Esophagus squamous epithelium (tissue), 5 donors: ENCODE measurements around the gene CAMK2D. TPM values are rescaled to one million over a fixed set of nuclear protein-coding genes. Genes with fewer than 3 reads are reported as not detected.
A peak's percentile ranks its signal among the peaks of the same experiment; 100 is the strongest.

Experiments used
- DNase-seq: peaks from one replicate; lab custom pipeline; 2025; lab: John Stamatoyannopoulos, UW
- H3K27ac ChIP-seq, 4 donors: fragments of 200-600 bp; sonication (generic); one replicate each; pipeline ENCODE4 v1.5.1; 2016 to 2019; ENCODE audit warnings: mild to moderate bottlenecking in 1 of 4
- H3K27me3 ChIP-seq, 4 donors: fragments of 200-600 bp; sonication (generic); 1 replicate in 3 of 4; 2 replicates in 1 of 4; pipeline versions ENCODE4 v1.5.1 to v1.6.0; 2017 to 2021; ENCODE audit warnings: antibody characterized with exemption in 1 of 4
- H3K36me3 ChIP-seq, 3 donors: fragments of 200-600 bp; sonication (generic); one replicate each; pipeline ENCODE4 v1.5.1; 2016 to 2019
- H3K4me1 ChIP-seq, 3 donors: fragments of 200-600 bp; sonication (generic); one replicate each; pipeline ENCODE4 v1.5.1; 2017 to 2019
- H3K4me3 ChIP-seq, 4 donors: fragments of 200-600 bp; sonication (generic); 1 replicate in 3 of 4; 2 replicates in 1 of 4; pipeline ENCODE4 v1.5.1; 2016 to 2019; ENCODE audit warnings: mild to moderate bottlenecking in 2 of 4, moderate library complexity in 1 of 4
- H3K9me3 ChIP-seq, 3 donors: fragments of 200-600 bp; sonication (generic); one replicate each; pipeline ENCODE4 v1.5.1; 2016 to 2019
- CTCF ChIP-seq, 6 experiments: fragments of 450-650 bp in 4 of 6; fragments of 200-600 bp in 2 of 6; sonication (generic) in 2 of 6; IDR thresholded peaks; one replicate each; pipeline ENCODE4 v1.5.1; 2016 to 2019; ENCODE audit warnings: antibody characterized with exemption in 6 of 6, mild to moderate bottlenecking in 4 of 6, moderate library complexity in 4 of 6
- POLR2A ChIP-seq, 4 donors: fragments of 450-650 bp; IDR thresholded peaks; one replicate each; pipeline ENCODE4 v1.6.1; 2017; ENCODE audit warnings: antibody characterized with exemption in 4 of 4, mild to moderate bottlenecking in 4 of 4, moderate library complexity in 3 of 4
- WGBS, 2 donors: methylation state at CpG; one replicate each; pipeline ENCODE4 v1.1.5; 2018; 5-methylcytosine and 5-hydroxymethylcytosine counted together
- intact Hi-C: fragments of 100-400 bp; cut with DNase I; formaldehyde crosslinking; loops from one replicate; pipeline ENCODE4 v1.15.0; 2022
- total RNA-seq, 4 donors: library from RNA; depleted of rRNA; stranded (reverse); fragments of >200 nt; gene quantifications; one replicate each; pipeline ENCODE4 v1.1.0, GENCODE V29; 2016
- donor health status: DM: yes; HTN: yes; CAD: no.

CAMK2D gene
- total RNA-seq, 4 donors from 2014 or later: 30.7 to 47.7 (median 38.2) TPM

- H3K27ac ChIP-seq: peak overlapping the region in 1 of 4 donors; percentile 44
- no peaks in the 10 kb centered on the region for H3K36me3 ChIP-seq
- H3K4me3 ChIP-seq: no peak overlapping the region
- peaks cover 6 to 17% (median 10%) of the 10 kb centered on the region in 3 donors for H3K4me1 ChIP-seq
- intact Hi-C loops: no loop called here
- no peak for DNase-seq
- H3K27me3 ChIP-seq: no peaks in the 10 kb centered on the region
- WGBS, 2 donors: 50 to 85% methylated on average over 2 of the region's 2 CpGs
- TF ChIP-seq CTCF (IDR thresholded peaks at IDR 0.05) (no peak), POLR2A (IDR thresholded peaks at IDR 0.05) (no peak)
- no peaks in the 10 kb centered on the region for H3K9me3 ChIP-seq
These were observed 21.8 kb upstream of the CAMK2D start for GRCh38 chr4:113783289-113783688.

GRCh38 chr4:113781439-113782040 lies 20.0 kb upstream of the CAMK2D start:
- intact Hi-C loops: no loop called here
- DNase-seq: no peak

GRCh38 chr4:113776679-113777078 lies 15.1 kb upstream of the CAMK2D start:
- Histone ChIP-seq H3K27ac (no peak overlapping the region), H3K27me3 (no peaks in the 10 kb centered on the region), H3K4me3 (no peak overlapping the region), H3K4me1 (no peaks in the 10 kb centered on the region), H3K36me3 (no peaks in the 10 kb centered on the region), H3K9me3 (peaks cover 0 to 11% (median 0%) of the 10 kb centered on the region in 3 donors)
- WGBS, 2 donors: 90 to 93% methylated on average over 11 of the region's 11 CpGs
- intact Hi-C loops: no loop called here
- TF ChIP-seq CTCF (IDR thresholded peaks at IDR 0.05): no peak
- no peak for TF ChIP-seq POLR2A (IDR thresholded peaks at IDR 0.05)
- DNase-seq: no peak

More at GRCh38 chr4:113781439-113782040, 20.0 kb upstream of the CAMK2D start:
- H3K9me3 ChIP-seq: no peaks in the 10 kb centered on the region
- whole genome bisulfite sequencing, 2 donors: 2 to 7% methylated on average over 2 of the region's 2 CpGs
- H3K36me3 ChIP-seq: no peaks in the 10 kb centered on the region
- TF ChIP-seq CTCF (IDR thresholded peaks at IDR 0.05) (peak; percentile 31 to 74 (median 66)), POLR2A (IDR thresholded peaks at IDR 0.05) (no peak)
- no peak overlapping the region for H3K4me3 ChIP-seq
- peaks cover 6 to 17% (median 10%) of the 10 kb centered on the region in 3 donors for H3K4me1 ChIP-seq
- H3K27ac ChIP-seq: no peak overlapping the region
- no peaks in the 10 kb centered on the region for H3K27me3 ChIP-seq

- H3K4me1 ChIP-seq: no peaks in the 10 kb centered on the region
- 62 to 67% methylated on average over 4 of the region's 4 CpGs for WGBS, 2 donors
- H3K27ac ChIP-seq: no peak overlapping the region
- TF ChIP-seq POLR2A (IDR thresholded peaks at IDR 0.05) (no peak), CTCF (IDR thresholded peaks at IDR 0.05) (no peak)
- no peak overlapping the region for H3K4me3 ChIP-seq
- no peak for DNase-seq
- peaks cover 0 to 11% (median 0%) of the 10 kb centered on the region in 3 donors for H3K9me3 ChIP-seq
- intact Hi-C loops: no loop called here
- H3K36me3 ChIP-seq: no peaks in the 10 kb centered on the region
- H3K27me3 ChIP-seq: no peaks in the 10 kb centered on the region
These were observed 14.5 kb upstream of the CAMK2D start for GRCh38 chr4:113776016-113776415.

DNA sequence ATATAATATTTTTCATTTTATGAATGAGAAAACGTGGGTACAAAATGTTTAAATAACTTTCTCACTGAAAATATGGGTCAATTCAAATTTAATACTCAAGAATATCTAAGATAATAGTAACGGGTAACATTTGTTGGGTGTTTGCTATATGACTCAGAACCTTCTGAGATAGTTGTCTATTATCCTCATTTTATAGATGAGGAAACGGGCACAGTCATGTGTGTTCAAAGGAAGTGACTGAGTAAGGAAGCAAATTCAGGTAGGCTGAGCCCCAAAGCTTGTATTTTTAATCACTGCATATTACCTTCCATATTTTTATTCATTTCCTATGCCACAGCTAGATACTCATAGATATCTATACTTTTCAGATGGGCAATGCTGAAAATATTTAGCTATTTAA lies 12.2 kb upstream of the CAMK2D start:
- Histone ChIP-seq H3K36me3 (no peaks in the 10 kb centered on the region), H3K27me3 (no peaks in the 10 kb centered on the region), H3K4me1 (peaks cover 0 to 8% (median 0%) of the 10 kb centered on the region in 3 donors), H3K9me3 (peaks cover 0 to 11% (median 0%) of the 10 kb centered on the region in 3 donors), H3K27ac (no peak overlapping the region), H3K4me3 (no peak overlapping the region)
- WGBS, 2 donors: 49 to 61% methylated on average over 3 of the region's 3 CpGs
- TF ChIP-seq POLR2A (IDR thresholded peaks at IDR 0.05): no peak
- TF ChIP-seq CTCF (IDR thresholded peaks at IDR 0.05): no peak
- intact Hi-C loops: no loop called here
- DNase-seq: no peak
